ENCODE measurements around the gene RFWD3. TPM values are rescaled to one million over a fixed set of nuclear protein-coding genes. Genes with fewer than 3 reads are reported as not detected.
A peak's percentile ranks its signal among the peaks of the same experiment; 100 is the strongest.

Gene RFWD3
- total RNA-seq, 1 experiment from 2014 or later = 138 TPM

- Histone ChIP-seq H3K36me3 (ENCODE audit: insufficient read depth, low read length, poor library complexity, severe bottlenecking) (peaks cover 84% of the 10 kb centered on the region), H3K27me3 (replicated peaks; ENCODE audit: insufficient read depth, low read depth, low read length, poor library complexity) (no peaks in the 10 kb centered on the region), H3K27ac (ENCODE audit: low read depth, low read length, poor library complexity, severe bottlenecking) (peak overlapping the region; percentile 73), H3K4me3 (ENCODE audit: low read depth, low read length, poor library complexity, severe bottlenecking) (no peak overlapping the region), H3K9me3 (ENCODE audit: low read depth, low read length, poor library complexity, severe bottlenecking) (no peaks in the 10 kb centered on the region), H3K4me1 (ENCODE audit: insufficient read depth, low read length, poor library complexity, severe bottlenecking) (peaks cover 18% of the 10 kb centered on the region)
- CTCF ChIA-PET = no interaction called here
- TF ChIP-seq, protein P1, sequence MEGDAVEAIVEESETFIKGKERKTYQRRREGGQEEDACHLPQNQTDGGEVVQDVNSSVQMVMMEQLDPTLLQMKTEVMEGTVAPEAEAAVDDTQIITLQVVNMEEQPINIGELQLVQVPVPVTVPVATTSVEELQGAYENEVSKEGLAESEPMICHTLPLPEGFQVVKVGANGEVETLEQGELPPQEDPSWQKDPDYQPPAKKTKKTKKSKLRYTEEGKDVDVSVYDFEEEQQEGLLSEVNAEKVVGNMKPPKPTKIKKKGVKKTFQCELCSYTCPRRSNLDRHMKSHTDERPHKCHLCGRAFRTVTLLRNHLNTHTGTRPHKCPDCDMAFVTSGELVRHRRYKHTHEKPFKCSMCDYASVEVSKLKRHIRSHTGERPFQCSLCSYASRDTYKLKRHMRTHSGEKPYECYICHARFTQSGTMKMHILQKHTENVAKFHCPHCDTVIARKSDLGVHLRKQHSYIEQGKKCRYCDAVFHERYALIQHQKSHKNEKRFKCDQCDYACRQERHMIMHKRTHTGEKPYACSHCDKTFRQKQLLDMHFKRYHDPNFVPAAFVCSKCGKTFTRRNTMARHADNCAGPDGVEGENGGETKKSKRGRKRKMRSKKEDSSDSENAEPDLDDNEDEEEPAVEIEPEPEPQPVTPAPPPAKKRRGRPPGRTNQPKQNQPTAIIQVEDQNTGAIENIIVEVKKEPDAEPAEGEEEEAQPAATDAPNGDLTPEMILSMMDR (conservative IDR thresholded peaks at IDR 0.05; ENCODE audit: low read depth, low read length) = no peak
- TF ChIP-seq EZH2 (IDR thresholded peaks at IDR 0.05; ENCODE audit: borderline replicate concordance, low read depth, low read length, poor library complexity, severe bottlenecking) = no peak
- no TSS peak for BruUV-seq (replicated peaks)
- POLR2A ChIA-PET (ENCODE audit: low non-redundant PET) = no interaction called here
- intact Hi-C loops (cut with micrococcal nuclease; ENCODE audit: unreplicated experiment) = loop anchor here (5.0 kb wide), 1 partner anchor 82 kb away; no protein-coding TSS in a partner anchor
- DNase-seq (ENCODE audit: low spot score) = no peak
Observed at GRCh38 chr16:74623839-74624235, 42.8 kb downstream of the RFWD3 start.

DNA sequence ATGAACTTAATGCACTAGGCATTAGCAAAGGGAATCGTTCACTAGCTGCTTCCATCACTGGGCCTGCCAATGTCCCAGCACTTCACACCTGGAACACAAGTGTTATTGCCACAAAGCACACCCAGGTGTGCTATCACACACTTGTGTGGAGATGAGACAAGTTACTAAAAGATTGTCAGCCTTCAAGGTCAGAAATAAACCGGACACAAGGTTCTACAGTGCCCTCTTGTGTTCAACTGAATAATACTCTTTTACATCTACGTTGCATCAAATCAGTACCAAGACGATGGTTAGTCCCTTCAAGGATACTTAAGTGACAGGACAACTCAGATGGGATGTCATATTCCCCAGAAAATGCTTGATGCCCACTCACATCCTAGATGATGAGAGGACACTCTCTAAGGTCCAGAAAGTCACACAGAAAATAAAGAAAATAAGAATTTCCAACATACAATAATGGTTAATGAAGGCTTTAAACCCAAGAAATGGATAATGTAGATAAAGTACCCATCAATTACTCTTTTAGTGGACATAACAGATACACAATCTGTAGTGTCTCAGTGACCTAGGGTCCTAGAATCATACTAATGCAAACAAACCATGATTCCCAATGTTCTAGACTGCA lies 43.4 kb downstream of the RFWD3 start:
- no TSS peak for BruUV-seq (replicated peaks)
- TF ChIP-seq EZH2 (IDR thresholded peaks at IDR 0.05; ENCODE audit: borderline replicate concordance, low read depth, low read length, poor library complexity, severe bottlenecking) = no peak
- TF ChIP-seq, protein P1 (conservative IDR thresholded peaks at IDR 0.05; ENCODE audit: low read depth, low read length) = peak; percentile 76

DNA sequence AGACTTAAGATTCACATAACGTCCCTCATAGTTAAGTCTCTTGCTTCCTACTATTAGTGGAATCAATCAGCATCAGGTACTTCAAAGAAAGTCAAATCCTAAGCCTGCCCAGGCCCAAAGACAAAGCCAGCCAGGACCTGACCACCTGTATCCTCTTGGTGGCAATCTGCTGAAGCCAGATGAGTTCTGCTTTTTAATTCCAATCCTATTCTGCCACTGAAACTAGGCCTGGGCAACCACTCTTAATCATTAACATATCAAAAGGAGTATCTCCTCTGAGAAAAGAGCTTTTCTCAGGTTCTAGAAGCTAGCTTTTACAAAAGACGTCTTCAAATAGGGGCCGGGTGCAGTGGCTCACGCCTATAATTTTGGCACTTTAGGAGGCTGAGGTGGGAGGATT lies 44.7 kb downstream of the RFWD3 start:
- intact Hi-C loops (cut with micrococcal nuclease; ENCODE audit: unreplicated experiment) = loop anchor here (5.0 kb wide), 1 partner anchor 80 kb away; no protein-coding TSS in a partner anchor
- ChIA-PET POLR2A (ENCODE audit: low non-redundant PET) (interaction anchor here (0.5 kb wide), 1 partner anchor 35 kb away, joined by 5 read pairs; no protein-coding TSS in a partner anchor), CTCF (no interaction called here)
- Histone ChIP-seq H3K4me3 (ENCODE audit: low read depth, low read length, poor library complexity, severe bottlenecking) (no peak overlapping the region), H3K27me3 (replicated peaks; ENCODE audit: insufficient read depth, low read depth, low read length, poor library complexity) (no peaks in the 10 kb centered on the region), H3K4me1 (ENCODE audit: insufficient read depth, low read length, poor library complexity, severe bottlenecking) (peaks cover 30% of the 10 kb centered on the region), H3K9me3 (ENCODE audit: low read depth, low read length, poor library complexity, severe bottlenecking) (no peaks in the 10 kb centered on the region), H3K36me3 (ENCODE audit: insufficient read depth, low read length, poor library complexity, severe bottlenecking) (peaks cover 66% of the 10 kb centered on the region), H3K27ac (ENCODE audit: low read depth, low read length, poor library complexity, severe bottlenecking) (peak overlapping the region; percentile 73)
- no peak for DNase-seq (ENCODE audit: low spot score)
- BruUV-seq (replicated peaks) = no TSS peak
- TF ChIP-seq, protein P1 (conservative IDR thresholded peaks at IDR 0.05; ENCODE audit: low read depth, low read length) = no peak
- no peak for TF ChIP-seq EZH2 (IDR thresholded peaks at IDR 0.05; ENCODE audit: borderline replicate concordance, low read depth, low read length, poor library complexity, severe bottlenecking)

More for the DNA sequence above, 43.4 kb downstream of the RFWD3 start:
- ChIA-PET CTCF (interaction anchor here (0.6 kb wide), 1 partner anchor 14 kb away, joined by 3 read pairs; no protein-coding TSS in a partner anchor), POLR2A (ENCODE audit: low non-redundant PET) (no interaction called here)
- Histone ChIP-seq H3K4me1 (ENCODE audit: insufficient read depth, low read length, poor library complexity, severe bottlenecking) (peaks cover 20% of the 10 kb centered on the region), H3K27ac (ENCODE audit: low read depth, low read length, poor library complexity, severe bottlenecking) (peak overlapping the region; percentile 73), H3K4me3 (ENCODE audit: low read depth, low read length, poor library complexity, severe bottlenecking) (no peak overlapping the region), H3K36me3 (ENCODE audit: insufficient read depth, low read length, poor library complexity, severe bottlenecking) (peaks cover 79% of the 10 kb centered on the region), H3K27me3 (replicated peaks; ENCODE audit: insufficient read depth, low read depth, low read length, poor library complexity) (no peaks in the 10 kb centered on the region), H3K9me3 (ENCODE audit: low read depth, low read length, poor library complexity, severe bottlenecking) (no peaks in the 10 kb centered on the region)
- intact Hi-C loops (cut with micrococcal nuclease; ENCODE audit: unreplicated experiment) = loop anchor here (5.0 kb wide), 1 partner anchor 81 kb away; no protein-coding TSS in a partner anchor
- peak; percentile 82 for DNase-seq (ENCODE audit: low spot score)

All from A673 (cell line).